GM23338 (cell line): ENCODE data around the gene RSPO1. TPM values are rescaled to one million over a fixed set of nuclear protein-coding genes. Genes with fewer than 3 reads are reported as not detected.

Experiments
- ATAC-seq: fragments of 200-7000 bp; cut with Tn5 transposase; 3 replicates; pipeline ENCODE4 v1.9.1; 2020
- DNase-seq: peaks from one replicate; pipeline ENCODE4 v3.0.0-alpha.2; 2015; ENCODE audit warnings: low spot score
- H2AFZ ChIP-seq: fragments of 200-600 bp; sonication (generic); 2 replicates; pipeline ENCODE4 v1.8.0; 2016; ENCODE audit warnings: antibody characterized with exemption, mild to moderate bottlenecking, moderate library complexity
- H3F3A ChIP-seq: fragments of 200-600 bp; sonication (generic); replicated peaks from 2 replicates; pipeline ENCODE4 v1.8.0; 2017; ENCODE audit warnings: antibody characterized with exemption, mixed run types, low read depth
- H3K27ac ChIP-seq: fragments of 200-600 bp; sonication (generic); 2 replicates; pipeline ENCODE4 v1.6.1; 2016; ENCODE audit warnings: low read depth
- H3K27me3 ChIP-seq: fragments of 200-600 bp; sonication (generic); 2 replicates; pipeline ENCODE4 v1.8.0; 2016; ENCODE audit warnings: mild to moderate bottlenecking, mixed run types, moderate library complexity; ENCODE audit not compliant: insufficient read depth
- H3K36me3 ChIP-seq: fragments of 200-600 bp; sonication (generic); 2 replicates; pipeline ENCODE4 v1.8.0; 2016; ENCODE audit warnings: mild to moderate bottlenecking; ENCODE audit not compliant: insufficient read depth
- H3K4me1 ChIP-seq: fragments of 200-600 bp; sonication (generic); 2 replicates; pipeline ENCODE4 v1.8.0; 2016; ENCODE audit warnings: mild to moderate bottlenecking, moderate library complexity; ENCODE audit not compliant: insufficient read depth
- H3K4me2 ChIP-seq: fragments of 200-600 bp; sonication (generic); 2 replicates; pipeline ENCODE4 v1.7.1; 2017; ENCODE audit warnings: mixed run types
- H3K4me3 ChIP-seq: fragments of 200-600 bp; sonication (generic); 2 replicates; pipeline ENCODE4 v1.6.1; 2016; ENCODE audit warnings: mixed run types
- H3K79me2 ChIP-seq: fragments of 200-600 bp; sonication (generic); replicated peaks from 2 replicates; pipeline ENCODE4 v1.8.0; 2017; ENCODE audit warnings: mild to moderate bottlenecking; ENCODE audit not compliant: insufficient read depth
- H3K9me2 ChIP-seq: fragments of 200-600 bp; sonication (generic); 2 replicates; pipeline ENCODE4 v1.8.0; 2017; ENCODE audit not compliant: insufficient read depth
- H4K20me1 ChIP-seq: fragments of 200-600 bp; sonication (generic); replicated peaks from 2 replicates; pipeline ENCODE4 v1.8.0; 2017; ENCODE audit warnings: mild to moderate bottlenecking; ENCODE audit not compliant: insufficient read depth
- H3K27ac Mint-ChIP-seq: 2 replicates; pipeline ENCODE4 v1.8.0; 2020; ENCODE audit warnings: inconsistent platforms, mild to moderate bottlenecking, moderate library complexity, mixed read lengths
- H3K27me3 Mint-ChIP-seq: 3 replicates; pipeline ENCODE4 v1.8.0; 2022; ENCODE audit warnings: low read depth, mild to moderate bottlenecking, moderate library complexity, mixed read lengths, inconsistent platforms; ENCODE audit not compliant: insufficient read depth, poor library complexity
- H3K36me3 Mint-ChIP-seq: 3 replicates; pipeline ENCODE4 v1.8.0; 2021; ENCODE audit warnings: low read depth, mild to moderate bottlenecking, inconsistent platforms, moderate library complexity, mixed read lengths
- H3K4me1 Mint-ChIP-seq: 3 replicates; pipeline ENCODE4 v1.8.0; 2020; ENCODE audit warnings: mild to moderate bottlenecking, inconsistent platforms, mixed read lengths
- H3K4me3 Mint-ChIP-seq: 3 replicates; pipeline ENCODE4 v1.8.0; 2021; ENCODE audit warnings: moderate library complexity, mild to moderate bottlenecking, inconsistent platforms, mixed read lengths
- H3K9me3 Mint-ChIP-seq: 3 replicates; pipeline ENCODE4 v1.8.0; 2020; ENCODE audit warnings: moderate library complexity, mild to moderate bottlenecking, inconsistent platforms, mixed read lengths
- CREB1 ChIP-seq: fragments of 250-450 bp; sonication (Bioruptor Pico); IDR thresholded peaks from 2 replicates; pipeline ENCODE4 v1.5.0; 2020; ENCODE audit warnings: low read depth, mild to moderate bottlenecking, moderate library complexity
- CTCF ChIP-seq, 2 experiments: fragments of 200-600 bp in 1 of 2; sonication (generic) in 1 of 2; conservative IDR thresholded peaks; 2 replicates each; pipeline versions ENCODE4 v1.5.1 to v1.6.1; 2016 to 2017; ENCODE audit warnings: antibody characterized with exemption in 2 of 2, low read depth in 2 of 2, mild to moderate bottlenecking in 2 of 2, moderate library complexity in 1 of 2
- ETS1 ChIP-seq: IDR thresholded peaks from 2 replicates; pipeline ENCODE4 v1.6.1; 2016; ENCODE audit warnings: antibody characterized with exemption
- EZH2 ChIP-seq: fragments of 200-600 bp; sonication (generic); IDR thresholded peaks from one replicate; pipeline ENCODE4 v1.8.0; 2017; ENCODE audit warnings: antibody characterized with exemption, mild to moderate bottlenecking, low read depth; ENCODE audit not compliant: unreplicated experiment
- EZH2phosphoT487 ChIP-seq: fragments of 200-600 bp; sonication (generic); IDR thresholded peaks from one replicate; pipeline ENCODE4 v1.8.1; 2018; ENCODE audit warnings: antibody characterized with exemption; ENCODE audit not compliant: unreplicated experiment
- NANOG ChIP-seq: IDR thresholded peaks from 2 replicates; pipeline ENCODE4 v1.6.1; 2016; ENCODE audit warnings: antibody characterized with exemption, borderline replicate concordance
- POLR2AphosphoS5 ChIP-seq: IDR thresholded peaks from 2 replicates; pipeline ENCODE4 v1.6.1; 2016; ENCODE audit warnings: antibody characterized with exemption, low read depth
- STAT1 ChIP-seq: IDR thresholded peaks from one replicate; pipeline ENCODE4 v1.6.1; 2016; ENCODE audit warnings: antibody characterized with exemption; ENCODE audit not compliant: unreplicated experiment
- ZNF114 ChIP-seq: fragments of 250-450 bp; sonication (Bioruptor Pico); IDR thresholded peaks from 2 replicates; pipeline ENCODE4 v1.5.0; 2020; ENCODE audit warnings: mild to moderate bottlenecking, moderate library complexity
- ZNF331 ChIP-seq: fragments of 250-450 bp; sonication (Bioruptor Pico); IDR thresholded peaks from 2 replicates; pipeline ENCODE4 v1.5.0; 2020; ENCODE audit warnings: low read depth, mild to moderate bottlenecking, moderate library complexity
- ZNF462 ChIP-seq: fragments of 250-450 bp; sonication (Bioruptor Pico); IDR thresholded peaks from 2 replicates; pipeline ENCODE4 v1.5.0; 2020; ENCODE audit warnings: mild to moderate bottlenecking, moderate library complexity
- polyA plus RNA-seq: library from polyadenylated mRNA; unstranded; fragments of >200 nt; fragmentation: Nextera tagmentation; extraction: Ambion mirVana; gene quantifications from 2 replicates; pipeline ENCODE4 v1.2.1, GENCODE V29; 2016
- total RNA-seq: library from RNA; depleted of rRNA; stranded (reverse); fragments of >200 nt; shearing (Covaris generic); gene quantifications from 2 replicates; pipeline ENCODE4 v1.2.3, GENCODE V29; 2014

Gene RSPO1
- total and polyA plus RNA-seq, 2 experiments from 2014 or later, result 0.11 TPM; not detected in 1

- H4K20me1 ChIP-seq, result no peaks in the 10 kb centered on the region
- no peak overlapping the region for H3K4me2 ChIP-seq
- no peaks in the 10 kb centered on the region for H3K27me3 ChIP-seq
- no peak overlapping the region for H3K27ac ChIP-seq
- H3K4me3 Mint-ChIP-seq, result no peak overlapping the region
- peak; percentile 23 for DNase-seq
- peaks cover 5% of the 10 kb centered on the region for H3K4me1 Mint-ChIP-seq
- H3K9me3 Mint-ChIP-seq, result no peaks in the 10 kb centered on the region
- no peak overlapping the region for H3K4me3 ChIP-seq
- no peaks in the 10 kb centered on the region for H3K36me3 Mint-ChIP-seq
- H3K79me2 ChIP-seq, result no peaks in the 10 kb centered on the region
- no peaks in the 10 kb centered on the region for H3K9me2 ChIP-seq
- no peak overlapping the region for H2AFZ ChIP-seq
- peak in 1 of 2 experiments; percentile 16; a peak in 2 of 4 replicates for TF ChIP-seq CTCF (conservative IDR thresholded peaks at IDR 0.05; ENCODE audit: low read depth in 2 of 2)
- TF ChIP-seq ZNF114, result no peak
- peaks cover 11% of the 10 kb centered on the region for H3K27me3 Mint-ChIP-seq
- peak; percentile 73 for ATAC-seq
- no peaks in the 10 kb centered on the region for H3F3A ChIP-seq
- H3K27ac Mint-ChIP-seq, result no peak overlapping the region
- no peaks in the 10 kb centered on the region for H3K36me3 ChIP-seq
- peaks cover 1% of the 10 kb centered on the region; the same call in 1 of the 2 replicates for H3K4me1 ChIP-seq
These were observed 20.6 kb upstream of the RSPO1 start for GRCh38 chr1:37655274-37655673.

- Histone ChIP-seq H3K79me2 (no peaks in the 10 kb centered on the region), H2AFZ (no peak overlapping the region), H3K27me3 (no peaks in the 10 kb centered on the region), H3K27ac (no peak overlapping the region), H4K20me1 (no peaks in the 10 kb centered on the region), H3K4me2 (no peak overlapping the region), H3F3A (no peaks in the 10 kb centered on the region), H3K36me3 (no peaks in the 10 kb centered on the region), H3K9me2 (no peaks in the 10 kb centered on the region), H3K4me3 (no peak overlapping the region), H3K4me1 (no peaks in the 10 kb centered on the region)
- ATAC-seq (no peak), DNase-seq (no peak)
- Mint-ChIP-seq H3K27ac (no peak overlapping the region), H3K9me3 (no peaks in the 10 kb centered on the region), H3K4me3 (no peak overlapping the region), H3K36me3 (no peaks in the 10 kb centered on the region), H3K27me3 (peaks cover 10% of the 10 kb centered on the region), H3K4me1 (peaks cover 3% of the 10 kb centered on the region; the same call in 2 of the 3 replicates)
- TF ChIP-seq NANOG, result no peak
- TF ChIP-seq CREB1 (CRISPR knock-in tag), result no peak
- no peak for TF ChIP-seq CTCF (conservative IDR thresholded peaks at IDR 0.05; ENCODE audit: low read depth in 2 of 2)
- TF ChIP-seq ZNF462 (CRISPR knock-in tag), result no peak
- no peak for TF ChIP-seq ZNF331 (CRISPR knock-in tag)
- no peak for TF ChIP-seq STAT1
- no peak for TF ChIP-seq ZNF114
- TF ChIP-seq ETS1, result no peak
- TF ChIP-seq EZH2phosphoT487, result no peak
- no peak for TF ChIP-seq POLR2AphosphoS5
- TF ChIP-seq EZH2, result no peak
These were observed 19.2 kb upstream of the RSPO1 start for GRCh38 chr1:37653906-37654305.
